Retinal pigment epithelial cell (primary cell): ENCODE measurements around the gene CLEC20A.

Source experiments
- DNase-seq: peaks from one replicate; pipeline ENCODE4 v3.0.0-alpha.2; 2010; ENCODE audit warnings: low read depth
- H3K4me3 ChIP-seq: 2 replicates; pipeline ENCODE4 v1.5.1; 2011; ENCODE audit warnings: mild to moderate bottlenecking, low read length, control low read depth, moderate library complexity
- TF ChIP-seq, protein P1 (sequence below): conservative IDR thresholded peaks from 2 replicates; pipeline ENCODE4 v1.5.1; 2011; ENCODE audit warnings: low read depth, low read length, control low read depth, inconsistent platforms

The CLEC20A gene

DNA sequence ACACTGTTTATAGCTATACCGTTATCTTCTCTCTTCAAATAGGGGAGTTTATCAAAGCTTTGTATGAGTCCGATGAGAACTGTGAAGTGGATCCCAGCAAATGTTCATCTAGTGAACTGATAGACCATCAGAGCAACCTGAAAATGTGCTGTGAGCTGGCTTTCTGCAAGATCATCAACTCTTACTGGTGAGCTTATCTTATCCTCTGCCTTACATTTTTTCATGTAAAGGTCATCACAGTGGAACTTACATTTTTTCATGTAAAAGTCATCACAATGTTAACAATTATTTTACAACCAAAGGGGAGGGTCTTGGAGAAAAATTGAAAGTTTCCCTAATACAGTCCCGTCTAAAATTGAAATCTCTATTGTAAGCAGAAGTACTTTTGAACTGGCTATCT lies 45.2 kb downstream of the CLEC20A start:
- TF ChIP-seq, protein P1, sequence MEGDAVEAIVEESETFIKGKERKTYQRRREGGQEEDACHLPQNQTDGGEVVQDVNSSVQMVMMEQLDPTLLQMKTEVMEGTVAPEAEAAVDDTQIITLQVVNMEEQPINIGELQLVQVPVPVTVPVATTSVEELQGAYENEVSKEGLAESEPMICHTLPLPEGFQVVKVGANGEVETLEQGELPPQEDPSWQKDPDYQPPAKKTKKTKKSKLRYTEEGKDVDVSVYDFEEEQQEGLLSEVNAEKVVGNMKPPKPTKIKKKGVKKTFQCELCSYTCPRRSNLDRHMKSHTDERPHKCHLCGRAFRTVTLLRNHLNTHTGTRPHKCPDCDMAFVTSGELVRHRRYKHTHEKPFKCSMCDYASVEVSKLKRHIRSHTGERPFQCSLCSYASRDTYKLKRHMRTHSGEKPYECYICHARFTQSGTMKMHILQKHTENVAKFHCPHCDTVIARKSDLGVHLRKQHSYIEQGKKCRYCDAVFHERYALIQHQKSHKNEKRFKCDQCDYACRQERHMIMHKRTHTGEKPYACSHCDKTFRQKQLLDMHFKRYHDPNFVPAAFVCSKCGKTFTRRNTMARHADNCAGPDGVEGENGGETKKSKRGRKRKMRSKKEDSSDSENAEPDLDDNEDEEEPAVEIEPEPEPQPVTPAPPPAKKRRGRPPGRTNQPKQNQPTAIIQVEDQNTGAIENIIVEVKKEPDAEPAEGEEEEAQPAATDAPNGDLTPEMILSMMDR, result no peak
- DNase-seq, result no peak
- no peak overlapping the region for H3K4me3 ChIP-seq

DNA sequence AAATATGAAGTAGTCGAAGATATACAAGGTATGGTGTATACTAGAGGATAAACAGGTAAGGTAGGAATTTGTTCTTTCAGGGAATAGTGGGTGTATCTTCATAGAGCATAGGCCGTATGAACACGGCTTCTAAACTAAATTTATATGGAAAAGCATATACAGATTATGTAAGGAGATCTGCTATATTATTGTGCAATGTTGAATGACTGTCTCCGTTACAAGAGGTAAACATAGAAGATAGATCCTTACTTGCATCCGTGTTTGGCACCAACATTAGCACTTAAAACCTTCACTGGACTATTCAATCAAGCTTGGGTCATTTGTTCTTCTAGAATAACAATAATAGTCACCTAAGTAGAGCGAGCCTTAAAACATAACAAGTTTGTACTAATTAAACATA lies 45.9 kb downstream of the CLEC20A start:
- no peak for DNase-seq
- no peak overlapping the region for H3K4me3 ChIP-seq
- TF ChIP-seq, protein P1, result no peak

DNA sequence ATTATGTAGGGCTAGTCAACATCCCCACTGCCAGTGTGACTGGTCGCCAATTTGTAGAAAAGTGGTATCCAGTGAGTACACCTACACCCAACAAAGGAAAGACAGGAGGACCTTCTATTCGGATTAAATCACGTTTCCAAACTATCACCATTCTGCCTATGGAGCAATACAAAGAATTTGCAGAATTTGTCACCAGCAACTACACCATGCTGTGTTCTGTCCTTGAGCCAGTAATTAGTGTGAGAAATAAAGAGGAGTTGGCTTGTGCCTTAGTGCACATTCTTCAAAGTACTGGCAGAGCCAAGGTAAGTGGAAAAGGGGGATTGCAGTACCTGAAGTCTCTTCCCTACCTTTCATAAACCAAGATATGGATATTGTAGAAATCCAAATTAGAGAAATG lies 53.8 kb downstream of the CLEC20A start:
- no peak for DNase-seq
- TF ChIP-seq, protein P1, result no peak
- H3K4me3 ChIP-seq, result no peak overlapping the region

DNA sequence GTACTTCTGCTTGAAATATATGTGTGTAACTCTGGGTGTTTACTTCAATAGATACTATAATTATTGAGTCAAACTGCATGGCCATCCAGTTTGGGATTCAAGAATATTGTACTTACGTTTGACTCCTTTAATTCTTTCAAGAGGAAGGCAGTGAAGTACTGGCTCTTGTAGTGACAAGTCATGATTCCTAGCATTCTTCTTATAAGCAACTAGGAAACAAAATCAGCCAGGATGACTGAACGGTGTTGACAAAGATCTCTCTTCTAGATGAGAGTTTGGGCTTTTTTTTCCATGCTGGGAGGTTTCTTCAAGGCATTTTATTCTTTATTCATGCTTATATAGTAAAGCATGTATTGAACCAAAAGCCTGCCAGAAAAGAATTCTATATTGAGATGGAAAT lies 58.3 kb downstream of the CLEC20A start:
- no peak for DNase-seq
- no peak overlapping the region for H3K4me3 ChIP-seq
- TF ChIP-seq, protein P1, result no peak

DNA sequence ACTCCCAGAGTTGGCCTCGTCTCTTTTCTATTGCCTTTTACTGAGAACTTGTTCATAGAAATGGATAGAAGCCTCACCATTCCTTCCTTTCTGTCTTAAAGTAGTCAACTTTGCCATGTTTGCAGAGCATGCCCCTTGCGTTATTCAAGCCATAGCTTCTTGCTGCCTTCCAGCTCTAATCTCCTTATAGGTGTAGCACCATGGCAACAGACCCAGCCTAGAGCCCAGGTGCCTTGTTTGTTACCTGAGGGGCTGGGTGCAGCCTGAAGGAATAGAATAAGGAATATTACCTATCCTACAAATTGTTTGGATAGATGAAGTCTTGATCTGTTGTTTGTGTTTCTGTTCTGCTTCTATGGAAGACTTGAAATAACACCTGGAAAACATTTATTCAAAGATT lies 59.9 kb downstream of the CLEC20A start:
- TF ChIP-seq, protein P1, result no peak
- no peak overlapping the region for H3K4me3 ChIP-seq
- DNase-seq, result no peak

DNA sequence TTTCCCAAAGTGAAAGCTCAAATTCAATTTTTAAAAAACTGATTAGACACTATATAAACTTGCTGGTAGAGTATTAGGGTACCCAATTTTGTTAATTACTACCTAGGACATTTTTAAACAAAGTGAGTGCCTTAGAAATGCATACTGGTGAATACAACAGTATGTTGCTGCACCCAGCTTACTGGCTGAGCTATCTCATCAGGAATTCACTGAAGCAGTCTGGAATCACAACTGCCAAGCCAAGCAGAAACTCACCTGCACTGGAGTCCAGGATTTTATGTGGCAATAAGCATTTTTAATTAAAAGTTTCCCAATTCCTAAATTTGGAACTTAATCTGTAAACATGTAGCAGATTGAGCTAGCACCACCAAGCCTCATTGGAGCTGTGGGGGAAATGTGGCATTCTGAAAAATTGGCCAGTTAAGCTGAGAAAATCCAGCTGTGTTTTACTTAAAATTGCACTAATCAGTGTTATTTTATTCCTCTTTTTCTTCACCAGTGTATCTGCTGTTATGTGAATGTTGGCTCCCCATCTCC lies 61.8 kb downstream of the CLEC20A start:
- H3K4me3 ChIP-seq, result no peak overlapping the region
- TF ChIP-seq, protein P1, result no peak
- DNase-seq, result no peak

DNA sequence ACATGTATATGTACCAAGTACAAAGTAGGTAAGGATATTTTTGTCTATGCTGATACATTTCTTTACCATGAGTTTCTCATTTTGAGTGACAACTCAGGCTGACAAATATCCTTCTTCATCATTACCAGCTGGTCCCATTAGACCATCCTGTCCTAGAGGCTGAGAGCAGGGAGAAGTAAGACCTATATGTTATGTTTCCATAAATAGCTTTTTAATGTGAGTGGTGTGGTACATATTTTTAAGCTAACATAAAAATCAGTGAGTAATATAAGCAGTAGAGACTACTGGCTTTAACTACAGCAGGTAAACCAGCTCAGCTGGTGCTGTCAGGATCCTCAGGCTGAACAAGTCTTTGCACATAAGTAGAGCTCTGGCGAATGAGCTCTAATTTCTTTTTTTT lies 62.4 kb downstream of the CLEC20A start:
- TF ChIP-seq, protein P1, result no peak
- no peak overlapping the region for H3K4me3 ChIP-seq
- DNase-seq, result no peak
